HG03060 (cell line): ENCODE results near the gene DUSP16.
"Not testable (repeated sequence)": the region's sequence is repeated elsewhere in the genome, so short reads cannot be mapped to it uniquely, and the experiment has no call there.

ENCODE experiments used
- ATAC-seq: cut with Tn5 transposase; IDR thresholded peaks from one replicate; pipeline ENCODE4 v1.9.1; 2021; ENCODE audit warnings: low read depth, moderate number of reproducible peaks; ENCODE audit not compliant: unreplicated experiment

Gene DUSP16

GRCh38 chr12:12524128-12524527, 38.5 kb downstream of the DUSP16 start:
- no peak for ATAC-seq

- ATAC-seq: no peak
Observed at GRCh38 chr12:12523229-12523628, 39.4 kb downstream of the DUSP16 start.

- not testable (repeated sequence) for ATAC-seq
Observed at GRCh38 chr12:12522657-12523056, 40.0 kb downstream of the DUSP16 start.

- ATAC-seq: no peak
Observed at GRCh38 chr12:12521888-12522287, 40.8 kb downstream of the DUSP16 start.

GRCh38 chr12:12521044-12521485, 41.6 kb downstream of the DUSP16 start:
- ATAC-seq: no peak

GRCh38 chr12:12520273-12520672, 42.4 kb downstream of the DUSP16 start:
- ATAC-seq: no peak

- ATAC-seq: no peak
Observed at GRCh38 chr12:12519354-12519998, 43.2 kb downstream of the DUSP16 start.

GRCh38 chr12:12518919-12519318, 43.7 kb downstream of the DUSP16 start:
- ATAC-seq: no peak

- ATAC-seq: no peak
Observed at GRCh38 chr12:12518464-12518845, 44.2 kb downstream of the DUSP16 start.

GRCh38 chr12:12513416-12514006, 49.2 kb downstream of the DUSP16 start:
- no peak for ATAC-seq

GRCh38 chr12:12511895-12512711, 50.6 kb downstream of the DUSP16 start:
- no peak for ATAC-seq

GRCh38 chr12:12511021-12511783, 51.5 kb downstream of the DUSP16 start:
- ATAC-seq: no peak

GRCh38 chr12:12510551-12510950, 52.1 kb downstream of the DUSP16 start:
- ATAC-seq: no peak

- no peak for ATAC-seq
Observed at GRCh38 chr12:12510141-12510540, 52.5 kb downstream of the DUSP16 start.

GRCh38 chr12:12508612-12509011, 54.1 kb downstream of the DUSP16 start:
- no peak for ATAC-seq

GRCh38 chr12:12507121-12507520, 55.5 kb downstream of the DUSP16 start:
- ATAC-seq: no peak

- ATAC-seq: no peak
Observed at GRCh38 chr12:12506496-12506890, 56.2 kb downstream of the DUSP16 start.

GRCh38 chr12:12505544-12506495, 56.8 kb downstream of the DUSP16 start:
- peak; percentile 81 for ATAC-seq

- ATAC-seq: no peak
Observed at GRCh38 chr12:12503384-12504078, 59.1 kb downstream of the DUSP16 start.
